H1 (cell line): ENCODE results near the gene TBX3. TPM values are rescaled to one million over a fixed set of nuclear protein-coding genes. Genes with fewer than 3 reads are reported as not detected.
"Not testable (repeated sequence)": the region's sequence is repeated elsewhere in the genome, so short reads cannot be mapped to it uniquely, and the experiment has no call there.

Experiments used
- CTCF ChIA-PET: fragments of 300-600 bp; sonication (Branson Sonifier 250); formaldehyde crosslinking; loops from one replicate; lab custom pipeline; 2021; ENCODE audit not compliant: partially characterized antibody; lab: Charles Lee
- POLR2A ChIA-PET: fragments of 300-600 bp; sonication (Branson Sonifier 250); formaldehyde crosslinking; loops from one replicate; lab custom pipeline; 2021; ENCODE audit warnings: inconsistent platforms; ENCODE audit not compliant: partially characterized antibody; lab: Charles Lee
- DNase-seq, 2 experiments: peaks; one replicate each; pipeline versions ENCODE4 v3.0.0 to v3.0.0-alpha.2; 2010 to 2022; ENCODE audit warnings: low spot score in 2 of 2, low read depth in 1 of 2, mixed read lengths in 1 of 2
- FAIRE-seq: peaks from 2 replicates; lab custom pipeline; 2011; peaks lifted over from hg19 to GRCh38; lab: Jason Lieb, UNC
- H2AFZ ChIP-seq: 2 replicates; pipeline ENCODE4 v1.8.1; 2012; ENCODE audit warnings: low read length, inconsistent platforms
- H2AK5ac ChIP-seq: 2 replicates; pipeline ENCODE4 v1.6.1; 2013; ENCODE audit warnings: low read depth, low read length
- H2BK120ac ChIP-seq: replicated peaks from 2 replicates; pipeline ENCODE3; 2013; ENCODE audit warnings: low read depth, low read length, inconsistent platforms
- H2BK12ac ChIP-seq: 2 replicates; pipeline ENCODE4 v1.6.1; 2013; ENCODE audit warnings: low read depth, low read length
- H2BK15ac ChIP-seq: 2 replicates; pipeline ENCODE4 v1.6.1; 2013; ENCODE audit warnings: low read length
- H2BK20ac ChIP-seq: 2 replicates; pipeline ENCODE4 v1.6.1; 2013; ENCODE audit warnings: low read length
- H2BK5ac ChIP-seq: 2 replicates; pipeline ENCODE4 v1.6.1; 2013; ENCODE audit warnings: low read depth, low read length
- H3K14ac ChIP-seq: 2 replicates; pipeline ENCODE4 v1.6.1; 2013; ENCODE audit warnings: inconsistent platforms; ENCODE audit not compliant: insufficient read length
- H3K18ac ChIP-seq: 2 replicates; pipeline ENCODE4 v1.6.1; 2013; ENCODE audit warnings: low read length; ENCODE audit errors: extremely low read depth
- H3K23ac ChIP-seq: 2 replicates; pipeline ENCODE4 v1.6.1; 2013; ENCODE audit warnings: inconsistent platforms; ENCODE audit not compliant: insufficient read length
- H3K23me2 ChIP-seq: 2 replicates; pipeline ENCODE4 v1.6.1; 2013; ENCODE audit warnings: low read depth, low read length
- H3K27ac ChIP-seq: 2 replicates; pipeline ENCODE4 v1.6.1; 2011; ENCODE audit warnings: low read depth, low read length, inconsistent platforms
- H3K27me3 ChIP-seq, 4 experiments: replicated peaks in 1 of 4; 1 replicate in 1 of 4; 2 replicates in 3 of 4; pipeline versions ENCODE4 v1.6.1 to v1.8.1; 2011 to 2013; ENCODE audit warnings: low read length in 3 of 4, mild to moderate bottlenecking in 3 of 4, inconsistent platforms in 2 of 4, mixed read lengths in 2 of 4, moderate library complexity in 1 of 4; ENCODE audit not compliant: control insufficient read depth in 3 of 4, insufficient read depth in 3 of 4; ENCODE audit errors: extremely low read depth in 1 of 4
- H3K36me3 ChIP-seq, 4 experiments: 2 replicates each; pipeline versions ENCODE4 v1.6.1 to v1.8.1; 2011 to 2013; ENCODE audit warnings: mild to moderate bottlenecking in 4 of 4, low read length in 3 of 4, moderate library complexity in 2 of 4, control low read depth in 1 of 4, inconsistent platforms in 1 of 4; ENCODE audit not compliant: insufficient read depth in 4 of 4, control insufficient read depth in 2 of 4
- H3K4ac ChIP-seq: replicated peaks from 2 replicates; pipeline ENCODE3; 2013; ENCODE audit warnings: low read length, low read depth, mixed read lengths, inconsistent platforms; ENCODE audit not compliant: insufficient read length
- H3K4me1 ChIP-seq, 4 experiments: replicated peaks in 1 of 4; 1 replicate in 1 of 4; 2 replicates in 3 of 4; pipeline versions ENCODE4 v1.6.1 to v1.8.1; 2011 to 2013; ENCODE audit warnings: low read length in 3 of 4, inconsistent platforms in 2 of 4, mixed read lengths in 1 of 4; ENCODE audit not compliant: insufficient read depth in 4 of 4, control insufficient read depth in 3 of 4
- H3K4me2 ChIP-seq, 2 experiments: 2 replicates each; pipeline versions ENCODE4 v1.6.1 to v1.8.1; 2011 to 2013; ENCODE audit warnings: low read depth in 2 of 2, low read length in 2 of 2, control low read depth in 1 of 2, inconsistent platforms in 1 of 2, mild to moderate bottlenecking in 1 of 2; ENCODE audit not compliant: insufficient read depth in 1 of 2
- H3K4me3 ChIP-seq, 4 experiments: fragments of 200-600, 300-600 bp in 1 of 4; sonication (generic), shearing (Covaris generic), sonication (Bioruptor Twin) in 1 of 4; 2 replicates each; pipeline versions ENCODE4 v1.5.1 to v1.8.1; 2011 to 2016; ENCODE audit warnings: low read length in 4 of 4, low read depth in 3 of 4, control low read depth in 2 of 4, inconsistent platforms in 2 of 4, mild to moderate bottlenecking in 2 of 4, mixed read lengths in 1 of 4, moderate library complexity in 1 of 4; ENCODE audit not compliant: insufficient read depth in 2 of 4; ENCODE audit errors: extremely low read depth in 1 of 4
- H3K56ac ChIP-seq: replicated peaks from 2 replicates; pipeline ENCODE3; 2013; ENCODE audit warnings: low read depth, mild to moderate bottlenecking, mixed read lengths, low read length, inconsistent platforms; ENCODE audit not compliant: insufficient read length
- H3K79me1 ChIP-seq: 2 replicates; pipeline ENCODE4 v1.6.1; 2013; ENCODE audit warnings: low read depth, low read length, control low read depth
- H3K79me2 ChIP-seq, 2 experiments: 2 replicates each; pipeline versions ENCODE4 v1.6.1 to v1.8.1; 2012 to 2013; ENCODE audit warnings: low read length in 2 of 2, mild to moderate bottlenecking in 2 of 2, inconsistent platforms in 1 of 2; ENCODE audit not compliant: insufficient read depth in 2 of 2, control insufficient read depth in 1 of 2
- H3K9ac ChIP-seq, 4 experiments: replicated peaks in 1 of 4; 1 replicate in 1 of 4; 2 replicates in 3 of 4; pipeline versions ENCODE4 v1.6.1 to v1.8.1; 2011 to 2013; ENCODE audit warnings: low read depth in 3 of 4, low read length in 3 of 4, control low read depth in 2 of 4, mild to moderate bottlenecking in 2 of 4, moderate library complexity in 2 of 4, inconsistent platforms in 1 of 4; ENCODE audit errors: extremely low read depth in 1 of 4
- H3K9me3 ChIP-seq, 2 experiments: 2 replicates each; pipeline versions ENCODE4 v1.6.1 to v1.8.1; 2012 to 2013; ENCODE audit warnings: mild to moderate bottlenecking in 2 of 2, moderate library complexity in 2 of 2, control low read depth in 1 of 2, inconsistent platforms in 1 of 2, low read depth in 1 of 2, low read length in 1 of 2, mixed read lengths in 1 of 2; ENCODE audit not compliant: insufficient read depth in 2 of 2
- H4K20me1 ChIP-seq, 2 experiments: replicated peaks in 1 of 2; 2 replicates each; pipeline versions ENCODE3 to v1.8.1; 2011 to 2013; ENCODE audit warnings: inconsistent platforms in 2 of 2, low read length in 2 of 2, mild to moderate bottlenecking in 1 of 2; ENCODE audit not compliant: insufficient read depth in 2 of 2, control insufficient read depth in 1 of 2
- H4K5ac ChIP-seq: 2 replicates; pipeline ENCODE4 v1.6.1; 2013; ENCODE audit warnings: low read length, low read depth, mixed read lengths, inconsistent platforms; ENCODE audit not compliant: insufficient read length
- H4K8ac ChIP-seq: 2 replicates; pipeline ENCODE4 v1.8.0; 2013; ENCODE audit warnings: mild to moderate bottlenecking, moderate library complexity, low read length, inconsistent platforms; ENCODE audit not compliant: insufficient read depth; ENCODE audit errors: extremely low read depth
- H4K91ac ChIP-seq: replicated peaks from 2 replicates; pipeline ENCODE3; 2013; ENCODE audit warnings: low read length, mixed read lengths, inconsistent platforms; ENCODE audit not compliant: insufficient read length
- MAFK ChIP-seq: IDR thresholded peaks from 2 replicates; pipeline ENCODE4 v1.6.1; 2012; ENCODE audit warnings: low read depth, mild to moderate bottlenecking, improper control_type of control experiment, low read length
- SP2 ChIP-seq: IDR thresholded peaks from 2 replicates; pipeline ENCODE4 v1.6.1; 2012; ENCODE audit warnings: mild to moderate bottlenecking, low read length, inconsistent platforms
- TAF1 ChIP-seq: IDR thresholded peaks from 2 replicates; pipeline ENCODE4 v1.6.1; 2011; ENCODE audit warnings: mild to moderate bottlenecking, low read depth, low read length
- WGBS, 2 experiments: shearing (Covaris generic) in 1 of 2; methylation state at CpG; one replicate each; pipeline versions ENCODE4 v1.1.6 to v1.1.7; 2013 to 2015; ENCODE audit warnings: low lambda C conversion rate in 2 of 2, mixed read lengths in 2 of 2, inconsistent platforms in 1 of 2, low coverage in 1 of 2, missing lambda C conversion rate in 1 of 2; ENCODE audit not compliant: insufficient replicate concordance in 2 of 2, insufficient coverage in 1 of 2, insufficient read length in 1 of 2; ENCODE audit errors: extremely low coverage in 1 of 2, missing lambda C conversion rate in 1 of 2; 5-methylcytosine and 5-hydroxymethylcytosine counted together
- polyA plus RNA-seq, 7 experiments: library from polyadenylated mRNA; depleted of rRNA in 3 of 7; stranded (reverse) in 5 of 7; unstranded in 2 of 7; fragments of >200 nt in 5 of 7; fragments of 200-250 nt in 2 of 7; gene quantifications; 1 replicate in 5 of 7; 2 replicates in 1 of 7; 4 replicates in 1 of 7; pipeline versions ENCODE4 v1.2.1 to v1.2.3, GENCODE V29; 2011 to 2013; ENCODE audit warnings: missing spikeins in 2 of 7, mixed read lengths in 2 of 7
- total RNA-seq: library from RNA; stranded (reverse); fragmentation: NEBNext Ultra II Directional; extraction: Animal tissue kit (Norgen Biotek cat#: 25700); gene quantifications from 2 replicates; pipeline ENCODE4 v1.2.1, GENCODE V29; 2021

The TBX3 gene
- total and polyA plus RNA-seq, 2 of the 8 experiments (the other 6 are each of a cell fraction or from before 2014, with no cell fraction given) = 0.09 to 1.0 TPM

DNA sequence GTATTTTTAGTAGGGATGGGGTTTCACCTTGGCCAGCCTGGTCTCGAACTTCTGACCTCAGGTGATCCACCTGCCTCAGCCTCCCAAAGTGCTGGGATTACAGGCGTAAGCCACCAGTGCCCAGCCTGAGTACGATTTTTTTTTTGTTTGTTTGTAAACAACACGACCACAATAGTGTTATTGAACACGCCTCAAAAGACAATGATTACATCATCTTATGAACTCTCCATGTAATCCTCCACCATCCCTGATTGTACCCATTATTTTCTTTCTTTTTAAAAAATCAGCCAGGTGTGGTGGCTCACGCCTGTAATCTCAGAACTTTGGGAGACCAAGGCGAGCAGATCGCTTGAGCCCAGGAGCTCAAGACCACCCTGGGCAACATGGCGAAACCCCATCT, 25.1 kb upstream of the TBX3 start (continued):
- no peak for TF ChIP-seq MAFK
- TF ChIP-seq SP2 = no peak
- no peak for TF ChIP-seq TAF1

DNA sequence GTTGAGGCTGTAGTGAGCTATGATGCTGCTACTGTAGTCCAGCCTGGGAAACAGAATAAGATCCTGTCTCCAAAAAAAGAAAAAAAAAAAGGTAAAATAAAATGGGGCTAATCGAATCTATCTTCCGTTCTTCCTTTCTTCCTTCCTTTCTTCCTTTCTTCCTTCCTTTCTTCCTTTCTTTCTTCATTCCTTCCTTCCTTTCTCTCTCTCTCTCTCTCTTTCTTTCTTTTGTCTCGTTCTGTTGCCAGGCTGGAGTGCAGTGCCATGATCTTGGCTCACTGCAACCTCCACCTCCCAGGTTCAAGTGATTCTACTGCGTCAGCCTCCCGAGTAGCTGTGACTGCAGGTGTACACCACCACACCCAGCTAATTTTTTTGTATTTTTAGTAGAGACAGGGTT, 24.6 kb upstream of the TBX3 start:
- H2BK20ac ChIP-seq, H2AK5ac ChIP-seq, H3K18ac ChIP-seq, H2BK12ac ChIP-seq, H3K23me2 ChIP-seq, H2AFZ ChIP-seq, H2BK15ac ChIP-seq, DNase-seq, FAIRE-seq, H3K14ac ChIP-seq, H4K8ac ChIP-seq, H4K5ac ChIP-seq, H3K56ac ChIP-seq, H3K9ac ChIP-seq, H2BK5ac ChIP-seq, H3K4me2 ChIP-seq, H4K20me1 ChIP-seq, H3K27ac ChIP-seq, POLR2A ChIA-PET, H3K36me3 ChIP-seq, H3K4me3 ChIP-seq, H3K23ac ChIP-seq, H3K79me1 ChIP-seq, H2BK120ac ChIP-seq, H3K79me2 ChIP-seq, H3K9me3 ChIP-seq, H4K91ac ChIP-seq, H3K4ac ChIP-seq: not testable (repeated sequence)
- Histone ChIP-seq H3K27me3 (peaks cover 2 to 25% (median 16%) of the 10 kb centered on the region in 4 experiments), H3K4me1 (peaks cover 4 to 19% (median 9%) of the 10 kb centered on the region in 4 experiments)
- WGBS, 2 experiments = 100% methylated on average over 3 of the region's 5 CpGs; no CpG with 5 or more reads in 1 of the 2 experiments
- CTCF ChIA-PET = interaction anchor here (0.6 to 1.1 kb wide), 3 partner anchors 8 to 1857 kb away, joined by 3 read pairs; no protein-coding TSS in a partner anchor
